Measurements from ENCODE around the gene SLC3A2.

- no peak for TF ChIP-seq CTCF (IDR thresholded peaks at IDR 0.05 in 8 of 11, conservative IDR thresholded peaks at IDR 0.05 in 3 of 11)
- TF ChIP-seq POLR2AphosphoS5 (IDR thresholded peaks at IDR 0.05) = peak in 1 of 3 donors; percentile 62
Observed at GRCh38 chr11:62889484-62890437, 9.1 kb downstream of the SLC3A2 start.

Measured in spleen (tissue), 7 donors.